Caco-2 (cell line): ENCODE results near the gene MCTP1. TPM values are rescaled to one million over a fixed set of nuclear protein-coding genes. Genes with fewer than 3 reads are reported as not detected.

Source experiments
- BruUV-seq: library from RNA; stranded (reverse); fragments of 400-500 nt; replicated peaks from 2 replicates; lab custom pipeline; 2021; lab: Mats Ljungman, UMichigan
- CTCF ChIA-PET: fragments of 300-600 bp; sonication (Branson Sonifier 250); formaldehyde crosslinking; loops from one replicate; lab custom pipeline; 2022; ENCODE audit warnings: antibody characterized with exemption; lab: Charles Lee
- POLR2A ChIA-PET: fragments of 300-600 bp; sonication (Branson Sonifier 250); formaldehyde crosslinking; loops from one replicate; lab custom pipeline; 2022; ENCODE audit warnings: antibody characterized with exemption; lab: Charles Lee
- DNase-seq, 2 experiments: peaks; one replicate each; pipeline versions ENCODE4 v3.0.0 to v3.0.0-alpha.2; 2020 to 2022
- H3K27me3 ChIP-seq: replicated peaks from 2 replicates; pipeline ENCODE4 v1.6.0; 2011; ENCODE audit warnings: low read length; ENCODE audit not compliant: control insufficient read depth, insufficient read depth
- H3K36me3 ChIP-seq: 2 replicates; pipeline ENCODE4 v1.5.1; 2011; ENCODE audit warnings: low read length; ENCODE audit not compliant: control insufficient read depth, insufficient read depth
- H3K4me1 ChIP-seq: fragments of 250-450 bp; sonication (Bioruptor Pico); 2 replicates; pipeline ENCODE4 v1.5.1; 2020; ENCODE audit warnings: mild to moderate bottlenecking
- H3K4me3 ChIP-seq: 2 replicates; pipeline ENCODE4 v1.5.1; 2011; ENCODE audit warnings: low read depth, mild to moderate bottlenecking, control low read depth, low read length
- H3K9me3 ChIP-seq: fragments of 250-450 bp; sonication (Bioruptor Pico); 2 replicates; pipeline ENCODE4 v1.5.1; 2020; ENCODE audit warnings: mild to moderate bottlenecking, moderate library complexity
- H3K27ac Mint-ChIP-seq: one replicate; pipeline ENCODE4 v1.8.0; 2022; ENCODE audit warnings: mixed read lengths; ENCODE audit not compliant: unreplicated experiment
- H3K27me3 Mint-ChIP-seq: one replicate; pipeline ENCODE4 v1.8.0; 2022; ENCODE audit warnings: mixed read lengths; ENCODE audit not compliant: insufficient read depth, unreplicated experiment
- H3K36me3 Mint-ChIP-seq: one replicate; pipeline ENCODE4 v1.8.0; 2022; ENCODE audit warnings: mild to moderate bottlenecking, mixed read lengths; ENCODE audit not compliant: insufficient read depth, unreplicated experiment
- H3K4me1 Mint-ChIP-seq: one replicate; pipeline ENCODE4 v1.8.0; 2022; ENCODE audit warnings: low read depth, mixed read lengths; ENCODE audit not compliant: unreplicated experiment
- H3K4me3 Mint-ChIP-seq: one replicate; pipeline ENCODE4 v1.8.0; 2022; ENCODE audit warnings: mild to moderate bottlenecking, moderate library complexity, mixed read lengths; ENCODE audit not compliant: unreplicated experiment
- H3K9me3 Mint-ChIP-seq: one replicate; pipeline ENCODE4 v1.8.0; 2022; ENCODE audit warnings: mixed read lengths; ENCODE audit not compliant: unreplicated experiment
- intact Hi-C: fragments of 100-400 bp; cut with micrococcal nuclease; formaldehyde crosslinking; loops from one replicate; pipeline ENCODE4 v1.10.0; 2022; ENCODE audit not compliant: unreplicated experiment
- total RNA-seq: library from RNA; stranded (reverse); gene quantifications from 2 replicates; pipeline ENCODE4 v1.2.3, GENCODE V29; 2022
- TF ChIP-seq, protein P1 (sequence below), 2 experiments: fragments of 200-600 bp in 1 of 2; IDR thresholded peaks; 1 replicate in 1 of 2; 2 replicates in 1 of 2; pipeline versions ENCODE4 v1.5.1 to v1.8.0; 2011 to 2022; ENCODE audit warnings: antibody characterized with exemption in 1 of 2, control low read depth in 1 of 2, inconsistent platforms in 1 of 2, low read depth in 1 of 2, low read length in 1 of 2, mild to moderate bottlenecking in 1 of 2, moderate library complexity in 1 of 2; ENCODE audit not compliant: insufficient read depth in 1 of 2, severe bottlenecking in 1 of 2, unreplicated experiment in 1 of 2

MCTP1 gene
- total RNA-seq, 1 experiment from 2014 or later, result 3.2 TPM

DNA sequence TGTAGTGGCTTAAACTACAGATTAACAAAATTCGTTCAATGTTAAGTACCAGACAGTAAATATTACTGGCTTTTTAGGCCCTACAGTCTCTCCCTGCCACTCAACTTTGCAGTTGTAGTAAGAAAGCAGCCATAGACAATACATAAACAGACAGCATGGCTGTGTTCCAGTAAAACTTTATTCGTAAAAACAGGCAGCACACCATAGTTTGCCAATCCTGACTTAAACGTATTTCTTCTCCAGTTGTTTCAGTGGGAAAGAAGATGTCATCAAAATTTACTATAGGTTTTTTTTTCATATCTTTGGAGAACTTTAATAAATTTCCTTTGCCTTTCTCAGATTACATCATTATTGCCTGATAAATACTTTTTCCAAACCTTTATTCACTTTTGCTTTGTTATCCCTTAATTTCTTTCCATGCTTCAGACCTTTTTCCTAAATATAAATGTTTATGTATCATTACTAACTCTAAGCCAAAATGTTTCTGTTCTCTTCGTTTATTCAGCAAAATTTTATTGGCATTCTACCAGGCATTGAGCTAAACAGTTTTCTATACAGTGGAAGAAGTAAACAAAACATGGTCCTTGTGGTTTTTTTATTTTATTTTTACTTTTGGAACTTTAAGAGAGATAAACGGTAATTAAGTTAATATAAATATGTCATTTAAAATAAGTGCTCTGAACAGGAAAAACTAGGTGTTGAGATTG lies 601.9 kb downstream of the MCTP1 start:
- Histone ChIP-seq H3K4me3 (no peak overlapping the region), H3K9me3 (no peaks in the 10 kb centered on the region), H3K36me3 (no peaks in the 10 kb centered on the region), H3K27me3 (no peaks in the 10 kb centered on the region), H3K4me1 (no peaks in the 10 kb centered on the region)
- Mint-ChIP-seq H3K36me3 (peaks cover 10% of the 10 kb centered on the region), H3K4me1 (no peaks in the 10 kb centered on the region), H3K27me3 (no peaks in the 10 kb centered on the region), H3K27ac (no peak overlapping the region), H3K9me3 (no peaks in the 10 kb centered on the region), H3K4me3 (no peak overlapping the region)
- ChIA-PET POLR2A (no interaction called here), CTCF (no interaction called here)
- intact Hi-C loops, result no loop called here
- no TSS peak for BruUV-seq
- TF ChIP-seq, protein P1, sequence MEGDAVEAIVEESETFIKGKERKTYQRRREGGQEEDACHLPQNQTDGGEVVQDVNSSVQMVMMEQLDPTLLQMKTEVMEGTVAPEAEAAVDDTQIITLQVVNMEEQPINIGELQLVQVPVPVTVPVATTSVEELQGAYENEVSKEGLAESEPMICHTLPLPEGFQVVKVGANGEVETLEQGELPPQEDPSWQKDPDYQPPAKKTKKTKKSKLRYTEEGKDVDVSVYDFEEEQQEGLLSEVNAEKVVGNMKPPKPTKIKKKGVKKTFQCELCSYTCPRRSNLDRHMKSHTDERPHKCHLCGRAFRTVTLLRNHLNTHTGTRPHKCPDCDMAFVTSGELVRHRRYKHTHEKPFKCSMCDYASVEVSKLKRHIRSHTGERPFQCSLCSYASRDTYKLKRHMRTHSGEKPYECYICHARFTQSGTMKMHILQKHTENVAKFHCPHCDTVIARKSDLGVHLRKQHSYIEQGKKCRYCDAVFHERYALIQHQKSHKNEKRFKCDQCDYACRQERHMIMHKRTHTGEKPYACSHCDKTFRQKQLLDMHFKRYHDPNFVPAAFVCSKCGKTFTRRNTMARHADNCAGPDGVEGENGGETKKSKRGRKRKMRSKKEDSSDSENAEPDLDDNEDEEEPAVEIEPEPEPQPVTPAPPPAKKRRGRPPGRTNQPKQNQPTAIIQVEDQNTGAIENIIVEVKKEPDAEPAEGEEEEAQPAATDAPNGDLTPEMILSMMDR (IDR thresholded peaks at IDR 0.05; ENCODE audit: insufficient read depth in 1 of 2, low read depth in 1 of 2, low read length in 1 of 2, severe bottlenecking in 1 of 2, unreplicated experiment in 1 of 2), result no peak
- no peak for DNase-seq

DNA sequence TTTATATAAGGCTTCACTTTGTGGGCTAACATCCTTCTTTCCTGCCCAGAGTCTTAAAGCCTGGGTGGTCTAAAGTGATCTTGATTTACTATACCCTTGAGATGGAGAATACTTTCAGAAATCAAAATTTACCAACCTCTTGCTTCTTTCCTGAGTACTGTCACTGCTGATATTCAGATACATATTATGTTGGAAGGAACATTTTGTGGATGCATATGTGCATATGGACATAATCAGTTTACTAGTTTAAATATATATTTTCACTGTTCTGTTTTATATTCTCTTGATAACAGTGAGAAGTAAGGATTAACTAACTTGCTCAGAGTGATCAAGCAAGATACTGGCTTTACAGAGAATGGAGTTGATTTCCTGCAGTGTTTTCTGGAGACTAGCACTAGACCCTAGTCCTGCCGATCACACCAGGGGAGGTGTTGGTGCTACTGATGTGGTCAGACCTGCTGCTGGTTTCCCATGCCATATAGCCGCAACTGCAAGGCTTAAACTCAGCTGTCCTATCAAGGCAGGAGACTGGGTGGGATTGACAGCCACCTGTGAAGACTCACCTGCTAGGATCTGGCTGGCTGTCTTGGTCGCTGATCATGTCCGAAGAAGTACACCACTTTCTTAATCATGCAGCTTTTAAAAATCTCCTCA lies 608.8 kb downstream of the MCTP1 start:
- Mint-ChIP-seq H3K4me1 (no peaks in the 10 kb centered on the region), H3K27ac (no peak overlapping the region), H3K4me3 (no peak overlapping the region), H3K36me3 (no peaks in the 10 kb centered on the region), H3K27me3 (no peaks in the 10 kb centered on the region), H3K9me3 (no peaks in the 10 kb centered on the region)
- Histone ChIP-seq H3K4me3 (no peak overlapping the region), H3K27me3 (no peaks in the 10 kb centered on the region), H3K4me1 (no peaks in the 10 kb centered on the region), H3K36me3 (no peaks in the 10 kb centered on the region), H3K9me3 (no peaks in the 10 kb centered on the region)
- BruUV-seq, result no TSS peak
- CTCF ChIA-PET, result no interaction called here
- DNase-seq, result no peak
- POLR2A ChIA-PET, result no interaction called here
- intact Hi-C loops, result no loop called here
- TF ChIP-seq, protein P1 (IDR thresholded peaks at IDR 0.05; ENCODE audit: insufficient read depth in 1 of 2, low read depth in 1 of 2, low read length in 1 of 2, severe bottlenecking in 1 of 2, unreplicated experiment in 1 of 2), result no peak

DNA sequence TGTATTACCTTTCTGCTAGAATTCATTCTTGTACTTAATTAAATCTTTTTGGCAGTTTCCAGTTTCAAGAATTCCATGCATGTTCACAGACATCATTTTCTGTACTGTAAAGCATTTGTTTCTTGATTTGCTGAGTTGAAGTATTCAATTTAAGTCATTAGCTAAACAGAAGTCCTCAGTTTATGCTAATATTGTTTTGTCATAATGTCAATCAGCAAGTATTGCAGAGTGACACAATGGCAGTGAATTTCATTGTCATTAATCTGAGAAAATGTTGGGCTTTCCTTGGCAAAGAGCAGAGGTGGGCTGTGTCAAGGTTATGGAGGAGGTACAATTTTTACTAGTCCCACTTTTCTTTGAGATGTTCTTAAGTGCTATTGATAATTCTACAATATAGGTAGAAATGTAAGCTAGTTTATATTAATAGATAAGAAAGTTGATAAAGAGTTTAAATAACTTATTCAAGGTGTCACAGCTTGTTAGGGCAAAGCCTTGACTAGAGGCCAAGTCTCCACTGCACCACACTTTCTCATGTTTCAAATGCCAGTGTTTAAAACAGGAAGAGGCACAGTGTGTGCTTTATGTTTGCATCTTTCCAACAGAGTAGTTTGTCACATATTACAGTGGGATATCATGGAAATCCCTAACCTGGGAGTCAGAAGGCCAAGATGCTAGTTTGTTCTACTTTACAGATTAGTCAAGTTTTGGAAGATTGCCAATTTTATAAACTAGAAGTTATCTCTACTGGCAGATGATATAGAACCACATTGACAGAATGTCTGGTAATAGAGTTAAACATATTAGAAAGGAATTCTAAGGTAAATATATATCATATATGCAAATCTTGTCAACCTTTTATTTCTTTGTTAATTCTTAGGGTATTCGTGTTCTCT lies 610.2 kb downstream of the MCTP1 start:
- Histone ChIP-seq H3K9me3 (no peaks in the 10 kb centered on the region), H3K27me3 (no peaks in the 10 kb centered on the region), H3K36me3 (no peaks in the 10 kb centered on the region), H3K4me3 (no peak overlapping the region), H3K4me1 (no peaks in the 10 kb centered on the region)
- intact Hi-C loops, result no loop called here
- H3K36me3 Mint-ChIP-seq, result no peaks in the 10 kb centered on the region
- H3K4me3 Mint-ChIP-seq, result no peak overlapping the region
- POLR2A ChIA-PET, result no interaction called here
- CTCF ChIA-PET, result no interaction called here
- TF ChIP-seq, protein P1 (IDR thresholded peaks at IDR 0.05; ENCODE audit: insufficient read depth in 1 of 2, low read depth in 1 of 2, low read length in 1 of 2, severe bottlenecking in 1 of 2, unreplicated experiment in 1 of 2), result no peak
- H3K4me1 Mint-ChIP-seq, result no peaks in the 10 kb centered on the region
- no TSS peak for BruUV-seq
- H3K27me3 Mint-ChIP-seq, result no peaks in the 10 kb centered on the region
- H3K27ac Mint-ChIP-seq, result no peak overlapping the region
- H3K9me3 Mint-ChIP-seq, result no peaks in the 10 kb centered on the region
- no peak for DNase-seq
